ENCODE results near the gene OPCML. TPM values are rescaled to one million over a fixed set of nuclear protein-coding genes. Genes with fewer than 3 reads are reported as not detected.

OPCML gene
- total and polyA plus RNA-seq, 2 of the 13 experiments (the other 11 are each of a cell fraction or from before 2014, with no cell fraction given): not detected

GRCh38 chr11:133235381-133235780, 296.9 kb downstream of the OPCML start:
- FAIRE-seq: no peak
- no TSS peak for BruUV-seq (replicated peaks)
- 31% methylated on average over 2 of the region's 3 CpGs for WGBS (ENCODE audit: low lambda C conversion rate)

DNA sequence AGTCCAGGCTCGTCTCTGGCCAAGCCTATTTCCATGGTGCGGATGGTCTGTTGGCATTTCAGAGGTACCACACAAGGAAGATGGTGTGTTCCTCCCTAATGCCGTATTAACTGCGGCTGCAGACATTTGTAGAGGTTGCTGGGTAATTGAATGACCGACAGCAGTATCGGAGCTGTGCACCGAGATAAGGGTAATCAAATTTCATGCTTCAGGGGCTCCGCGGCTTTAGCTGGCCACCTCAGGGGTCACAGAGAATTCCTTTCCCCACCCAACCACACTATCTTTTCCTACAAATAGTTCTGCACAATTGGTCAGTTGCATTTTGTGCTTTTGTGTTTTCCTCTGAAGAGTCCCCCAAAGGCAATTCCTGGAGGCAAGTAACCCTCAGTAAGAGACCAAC, 297.4 kb downstream of the OPCML start:
- H3K36me3 ChIP-seq (replicated peaks in 1 of 2; ENCODE audit: control insufficient read depth in 1 of 2, insufficient read depth in 2 of 2, low read length in 2 of 2): no peaks in the 10 kb centered on the region
- H3K27ac ChIP-seq (ENCODE audit: extremely low read length, insufficient read depth, low read length): no peak overlapping the region
- H4K20me1 ChIP-seq (ENCODE audit: insufficient read depth, low read length): no peaks in the 10 kb centered on the region
- H3K9me3 ChIP-seq (ENCODE audit: low read length): no peaks in the 10 kb centered on the region
- ChIA-PET CTCF (ENCODE audit: low intra/inter-chr PET ratio, low total read pairs) (no interaction called here), POLR2A (no interaction called here)
- H3K79me2 ChIP-seq (ENCODE audit: insufficient read depth, low read length): no peaks in the 10 kb centered on the region
- no peak for FAIRE-seq
- H3K4me3 ChIP-seq (replicated peaks in 1 of 3; ENCODE audit: insufficient read depth in 1 of 3, low read depth in 2 of 3, low read length in 3 of 3): no peak overlapping the region
- H3K9ac ChIP-seq (ENCODE audit: insufficient read depth, low read depth, low read length): no peak overlapping the region
- in situ Hi-C loops (cut with HindIII; ENCODE audit: extremely low pct_ligation_motif_present, low pct_unique_long_range_greater_than_20kb) (no loop called here), intact Hi-C loops (cut with micrococcal nuclease; ENCODE audit: unreplicated experiment) (no loop called here)
- ATAC-seq: no peak
- WGBS (ENCODE audit: low lambda C conversion rate): 35% methylated on average over 8 of the region's 9 CpGs
- H2AFZ ChIP-seq (ENCODE audit: low read length): no peak overlapping the region
- no TSS peak for BruUV-seq (replicated peaks)
- no peaks in the 10 kb centered on the region for H3K4me1 ChIP-seq (ENCODE audit: insufficient read depth, low read length)
- peaks cover 2 to 10% of the 10 kb centered on the region in 2 experiments; a peak in 1 of 5 replicates for H3K27me3 ChIP-seq (ENCODE audit: control insufficient read depth in 1 of 2, insufficient read depth in 2 of 2, low read length in 2 of 2)
- no peak overlapping the region for H3K4me2 ChIP-seq (ENCODE audit: low read depth, low read length)
- DNase-seq (ENCODE audit: low spot score): no peak
- TF ChIP-seq KLF15 (CRISPR knock-in tag; IDR thresholded peaks at IDR 0.05; ENCODE audit: borderline replicate concordance) (no peak), YY1 (IDR thresholded peaks at IDR 0.05; ENCODE audit: insufficient read depth, insufficient replicate concordance, low read depth, low read length) (no peak), TBX2 (CRISPR knock-in tag; IDR thresholded peaks at IDR 0.05; ENCODE audit: borderline replicate concordance) (no peak), HNRNPLL (IDR thresholded peaks at IDR 0.05; ENCODE audit: low read depth, low read length, poor library complexity, severe bottlenecking) (no peak), YEATS2 (CRISPR knock-in tag; IDR thresholded peaks at IDR 0.05; ENCODE audit: borderline replicate concordance) (no peak)
- TF ChIP-seq, protein P1, sequence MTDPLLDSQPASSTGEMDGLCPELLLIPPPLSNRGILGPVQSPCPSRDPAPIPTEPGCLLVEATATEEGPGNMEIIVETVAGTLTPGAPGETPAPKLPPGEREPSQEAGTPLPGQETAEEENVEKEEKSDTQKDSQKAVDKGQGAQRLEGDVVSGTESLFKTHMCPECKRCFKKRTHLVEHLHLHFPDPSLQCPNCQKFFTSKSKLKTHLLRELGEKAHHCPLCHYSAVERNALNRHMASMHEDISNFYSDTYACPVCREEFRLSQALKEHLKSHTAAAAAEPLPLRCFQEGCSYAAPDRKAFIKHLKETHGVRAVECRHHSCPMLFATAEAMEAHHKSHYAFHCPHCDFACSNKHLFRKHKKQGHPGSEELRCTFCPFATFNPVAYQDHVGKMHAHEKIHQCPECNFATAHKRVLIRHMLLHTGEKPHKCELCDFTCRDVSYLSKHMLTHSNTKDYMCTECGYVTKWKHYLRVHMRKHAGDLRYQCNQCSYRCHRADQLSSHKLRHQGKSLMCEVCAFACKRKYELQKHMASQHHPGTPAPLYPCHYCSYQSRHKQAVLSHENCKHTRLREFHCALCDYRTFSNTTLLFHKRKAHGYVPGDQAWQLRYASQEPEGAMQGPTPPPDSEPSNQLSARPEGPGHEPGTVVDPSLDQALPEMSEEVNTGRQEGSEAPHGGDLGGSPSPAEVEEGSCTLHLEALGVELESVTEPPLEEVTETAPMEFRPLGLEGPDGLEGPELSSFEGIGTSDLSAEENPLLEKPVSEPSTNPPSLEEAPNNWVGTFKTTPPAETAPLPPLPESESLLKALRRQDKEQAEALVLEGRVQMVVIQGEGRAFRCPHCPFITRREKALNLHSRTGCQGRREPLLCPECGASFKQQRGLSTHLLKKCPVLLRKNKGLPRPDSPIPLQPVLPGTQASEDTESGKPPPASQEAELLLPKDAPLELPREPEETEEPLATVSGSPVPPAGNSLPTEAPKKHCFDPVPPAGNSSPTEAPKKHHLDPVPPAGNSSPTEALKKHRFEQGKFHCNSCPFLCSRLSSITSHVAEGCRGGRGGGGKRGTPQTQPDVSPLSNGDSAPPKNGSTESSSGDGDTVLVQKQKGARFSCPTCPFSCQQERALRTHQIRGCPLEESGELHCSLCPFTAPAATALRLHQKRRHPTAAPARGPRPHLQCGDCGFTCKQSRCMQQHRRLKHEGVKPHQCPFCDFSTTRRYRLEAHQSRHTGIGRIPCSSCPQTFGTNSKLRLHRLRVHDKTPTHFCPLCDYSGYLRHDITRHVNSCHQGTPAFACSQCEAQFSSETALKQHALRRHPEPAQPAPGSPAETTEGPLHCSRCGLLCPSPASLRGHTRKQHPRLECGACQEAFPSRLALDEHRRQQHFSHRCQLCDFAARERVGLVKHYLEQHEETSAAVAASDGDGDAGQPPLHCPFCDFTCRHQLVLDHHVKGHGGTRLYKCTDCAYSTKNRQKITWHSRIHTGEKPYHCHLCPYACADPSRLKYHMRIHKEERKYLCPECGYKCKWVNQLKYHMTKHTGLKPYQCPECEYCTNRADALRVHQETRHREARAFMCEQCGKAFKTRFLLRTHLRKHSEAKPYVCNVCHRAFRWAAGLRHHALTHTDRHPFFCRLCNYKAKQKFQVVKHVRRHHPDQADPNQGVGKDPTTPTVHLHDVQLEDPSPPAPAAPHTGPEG (CRISPR knock-in tag; IDR thresholded peaks at IDR 0.05): no peak

More at GRCh38 chr11:133235381-133235780, 296.9 kb downstream of the OPCML start:
- ChIA-PET POLR2A (no interaction called here), CTCF (ENCODE audit: low intra/inter-chr PET ratio, low total read pairs) (no interaction called here)
- TF ChIP-seq ZNF232 (CRISPR knock-in tag; IDR thresholded peaks at IDR 0.05; ENCODE audit: borderline replicate concordance) (no peak), FLYWCH1 (CRISPR knock-in tag; IDR thresholded peaks at IDR 0.05) (no peak), SALL1 (CRISPR knock-in tag; IDR thresholded peaks at IDR 0.05) (no peak), BRCA1 (CRISPR knock-in tag; IDR thresholded peaks at IDR 0.05) (no peak), ZNF605 (CRISPR knock-in tag; IDR thresholded peaks at IDR 0.05) (no peak), NAIF1 (CRISPR knock-in tag; IDR thresholded peaks at IDR 0.05; ENCODE audit: borderline replicate concordance) (no peak)
- TF ChIP-seq, protein P2, sequence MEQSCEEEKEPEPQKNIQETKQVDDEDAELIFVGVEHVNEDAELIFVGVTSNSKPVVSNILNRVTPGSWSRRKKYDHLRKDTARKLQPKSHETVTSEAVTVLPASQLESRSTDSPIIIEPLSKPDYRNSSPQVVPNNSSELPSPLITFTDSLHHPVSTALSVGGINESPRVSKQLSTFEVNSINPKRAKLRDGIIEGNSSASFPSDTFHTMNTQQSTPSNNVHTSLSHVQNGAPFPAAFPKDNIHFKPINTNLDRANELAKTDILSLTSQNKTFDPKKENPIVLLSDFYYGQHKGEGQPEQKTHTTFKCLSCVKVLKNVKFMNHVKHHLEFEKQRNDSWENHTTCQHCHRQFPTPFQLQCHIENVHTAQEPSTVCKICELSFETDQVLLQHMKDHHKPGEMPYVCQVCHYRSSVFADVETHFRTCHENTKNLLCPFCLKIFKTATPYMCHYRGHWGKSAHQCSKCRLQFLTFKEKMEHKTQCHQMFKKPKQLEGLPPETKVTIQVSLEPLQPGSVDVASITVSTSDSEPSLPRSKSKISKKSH (CRISPR knock-in tag; IDR thresholded peaks at IDR 0.05; ENCODE audit: borderline replicate concordance): no peak
- Histone ChIP-seq H4K20me1 (ENCODE audit: insufficient read depth, low read length) (no peaks in the 10 kb centered on the region), H3K4me3 (replicated peaks in 1 of 3; ENCODE audit: insufficient read depth in 1 of 3, low read depth in 2 of 3, low read length in 3 of 3) (no peak overlapping the region), H2AFZ (ENCODE audit: low read length) (no peak overlapping the region), H3K27me3 (ENCODE audit: control insufficient read depth in 1 of 2, insufficient read depth in 2 of 2, low read length in 2 of 2) (peaks cover 0 to 9% of the 10 kb centered on the region in 2 experiments; a peak in 1 of 5 replicates), H3K79me2 (ENCODE audit: insufficient read depth, low read length) (no peaks in the 10 kb centered on the region), H3K4me1 (ENCODE audit: insufficient read depth, low read length) (no peaks in the 10 kb centered on the region), H3K9me3 (ENCODE audit: low read length) (no peaks in the 10 kb centered on the region), H3K36me3 (replicated peaks in 1 of 2; ENCODE audit: control insufficient read depth in 1 of 2, insufficient read depth in 2 of 2, low read length in 2 of 2) (no peaks in the 10 kb centered on the region), H3K4me2 (ENCODE audit: low read depth, low read length) (no peak overlapping the region), H3K9ac (ENCODE audit: insufficient read depth, low read depth, low read length) (no peak overlapping the region), H3K27ac (ENCODE audit: extremely low read length, insufficient read depth, low read length) (no peak overlapping the region)
- intact Hi-C loops (cut with micrococcal nuclease; ENCODE audit: unreplicated experiment): no loop called here
- in situ Hi-C loops (cut with HindIII; ENCODE audit: extremely low pct_ligation_motif_present, low pct_unique_long_range_greater_than_20kb): no loop called here
- no peak for ATAC-seq
- DNase-seq (ENCODE audit: low spot score): no peak

Measured in HepG2 (cell line).